KOPT-K1 (cell line): ENCODE data around the gene BCAS4.

Experiments
- H3K27ac ChIP-seq: fragments of 200-600 bp; sonication (generic); 2 replicates; pipeline ENCODE4 v1.5.1; 2016; ENCODE audit warnings: antibody characterized with exemption, mild to moderate bottlenecking, low read depth, low read length; ENCODE audit not compliant: poor library complexity, severe bottlenecking
- H3K36me3 ChIP-seq: fragments of 200-600 bp; sonication (generic); 2 replicates; pipeline ENCODE4 v1.5.1; 2017; ENCODE audit warnings: antibody characterized with exemption, mild to moderate bottlenecking, low read length, moderate library complexity; ENCODE audit not compliant: insufficient read depth
- H3K9me3 ChIP-seq: fragments of 200-600 bp; sonication (generic); 2 replicates; pipeline ENCODE4 v1.5.1; 2017; ENCODE audit warnings: antibody characterized with exemption, low read length, mild to moderate bottlenecking; ENCODE audit not compliant: insufficient read depth, poor library complexity, severe bottlenecking

The BCAS4 gene

GRCh38 chr20:50848341-50848808 is 53.5 kb downstream of the BCAS4 start:
- H3K36me3 ChIP-seq: no peaks in the 10 kb centered on the region
- H3K9me3 ChIP-seq: no peaks in the 10 kb centered on the region
- H3K27ac ChIP-seq: no peak overlapping the region

- Histone ChIP-seq H3K27ac (no peak overlapping the region), H3K36me3 (no peaks in the 10 kb centered on the region), H3K9me3 (no peaks in the 10 kb centered on the region)
These were observed 54.2 kb downstream of the BCAS4 start for GRCh38 chr20:50848846-50849673.

- Histone ChIP-seq H3K27ac (no peak overlapping the region), H3K36me3 (no peaks in the 10 kb centered on the region), H3K9me3 (no peaks in the 10 kb centered on the region)
These were observed 55.9 kb downstream of the BCAS4 start for GRCh38 chr20:50850721-50851286.

- Histone ChIP-seq H3K36me3 (no peaks in the 10 kb centered on the region), H3K9me3 (no peaks in the 10 kb centered on the region), H3K27ac (no peak overlapping the region)
These were observed 57.2 kb downstream of the BCAS4 start for GRCh38 chr20:50852085-50852484.

- no peaks in the 10 kb centered on the region for H3K9me3 ChIP-seq
- no peaks in the 10 kb centered on the region for H3K36me3 ChIP-seq
- no peak overlapping the region for H3K27ac ChIP-seq
These were observed 59.8 kb downstream of the BCAS4 start for GRCh38 chr20:50854506-50855249.

GRCh38 chr20:50855498-50856474 is 60.9 kb downstream of the BCAS4 start:
- H3K36me3 ChIP-seq: no peaks in the 10 kb centered on the region
- H3K27ac ChIP-seq: no peak overlapping the region
- H3K9me3 ChIP-seq: no peaks in the 10 kb centered on the region

GRCh38 chr20:50856475-50857041 is 61.7 kb downstream of the BCAS4 start:
- H3K36me3 ChIP-seq: no peaks in the 10 kb centered on the region

GRCh38 chr20:50857348-50857747 is 62.5 kb downstream of the BCAS4 start:
- H3K27ac ChIP-seq: no peak overlapping the region
- no peaks in the 10 kb centered on the region for H3K36me3 ChIP-seq
- no peaks in the 10 kb centered on the region for H3K9me3 ChIP-seq

More at GRCh38 chr20:50856475-50857041, 61.7 kb downstream of the BCAS4 start:
- no peaks in the 10 kb centered on the region for H3K9me3 ChIP-seq
- no peak overlapping the region for H3K27ac ChIP-seq

- no peaks in the 10 kb centered on the region for H3K36me3 ChIP-seq
- H3K9me3 ChIP-seq: no peaks in the 10 kb centered on the region
- H3K27ac ChIP-seq: no peak overlapping the region
These were observed 63.7 kb downstream of the BCAS4 start for GRCh38 chr20:50858525-50858924.

- Histone ChIP-seq H3K36me3 (no peaks in the 10 kb centered on the region), H3K9me3 (no peaks in the 10 kb centered on the region), H3K27ac (no peak overlapping the region)
These were observed 64.3 kb downstream of the BCAS4 start for GRCh38 chr20:50859161-50859560.

GRCh38 chr20:50861012-50861411 is 66.2 kb downstream of the BCAS4 start:
- H3K27ac ChIP-seq: no peak overlapping the region
- H3K36me3 ChIP-seq: no peaks in the 10 kb centered on the region
- no peaks in the 10 kb centered on the region for H3K9me3 ChIP-seq

- no peaks in the 10 kb centered on the region for H3K9me3 ChIP-seq
- H3K36me3 ChIP-seq: no peaks in the 10 kb centered on the region
- no peak overlapping the region for H3K27ac ChIP-seq
These were observed 67.7 kb downstream of the BCAS4 start for GRCh38 chr20:50862546-50862945.

- H3K36me3 ChIP-seq: no peaks in the 10 kb centered on the region
- no peak overlapping the region for H3K27ac ChIP-seq
- H3K9me3 ChIP-seq: no peaks in the 10 kb centered on the region
These were observed 70.3 kb downstream of the BCAS4 start for GRCh38 chr20:50865114-50865513.

- Histone ChIP-seq H3K27ac (no peak overlapping the region), H3K36me3 (no peaks in the 10 kb centered on the region)
These were observed 70.7 kb downstream of the BCAS4 start for GRCh38 chr20:50865591-50865990.

More at GRCh38 chr20:50865591-50865990, 70.7 kb downstream of the BCAS4 start:
- no peaks in the 10 kb centered on the region for H3K9me3 ChIP-seq
